Retina (tissue), 1 donor: ENCODE results near the gene DLGAP1.
"Not testable (repeated sequence)": the region's sequence is repeated elsewhere in the genome, so short reads cannot be mapped to it uniquely, and the experiment has no call there.

Experiments
- DNase-seq: peaks from one replicate; pipeline ENCODE4 v3.0.0-alpha.2; 2016

Gene DLGAP1

GRCh38 chr18:3480827-3481573 lies 974.1 kb downstream of the DLGAP1 start:
- DNase-seq, result no peak

- no peak for DNase-seq
Observed at GRCh38 chr18:3479978-3480509, 975.1 kb downstream of the DLGAP1 start.

- no peak for DNase-seq
Observed at GRCh38 chr18:3478262-3478978, 976.7 kb downstream of the DLGAP1 start.

GRCh38 chr18:3472681-3473544 lies 982.2 kb downstream of the DLGAP1 start:
- no peak for DNase-seq

GRCh38 chr18:3472121-3472520 lies 983.0 kb downstream of the DLGAP1 start:
- not testable (repeated sequence) for DNase-seq

GRCh38 chr18:3471141-3471648 lies 983.9 kb downstream of the DLGAP1 start:
- DNase-seq, result no peak

GRCh38 chr18:3468833-3469232 lies 986.3 kb downstream of the DLGAP1 start:
- no peak for DNase-seq

GRCh38 chr18:3468066-3468705 lies 986.9 kb downstream of the DLGAP1 start:
- DNase-seq, result no peak

- no peak for DNase-seq
Observed at GRCh38 chr18:3466872-3467271, 988.2 kb downstream of the DLGAP1 start.

- no peak for DNase-seq
Observed at GRCh38 chr18:3466045-3466444, 989.1 kb downstream of the DLGAP1 start.

GRCh38 chr18:3463051-3463450 lies 992.1 kb downstream of the DLGAP1 start:
- no peak for DNase-seq

GRCh38 chr18:3461704-3462103 lies 993.4 kb downstream of the DLGAP1 start:
- DNase-seq, result no peak

- no peak for DNase-seq
Observed at GRCh38 chr18:3460823-3461398, 994.2 kb downstream of the DLGAP1 start.

- DNase-seq, result no peak
Observed at GRCh38 chr18:3458952-3459853, 995.9 kb downstream of the DLGAP1 start.

- DNase-seq, result no peak
Observed at GRCh38 chr18:3458378-3458777, 996.7 kb downstream of the DLGAP1 start.

GRCh38 chr18:3457261-3457724 lies 997.8 kb downstream of the DLGAP1 start:
- DNase-seq, result no peak

GRCh38 chr18:3456686-3457069 lies 998.4 kb downstream of the DLGAP1 start:
- no peak for DNase-seq

GRCh38 chr18:3455907-3456685 lies 999.0 kb downstream of the DLGAP1 start:
- DNase-seq, result no peak

GRCh38 chr18:3455090-3455635 lies 999.9 kb downstream of the DLGAP1 start:
- no peak for DNase-seq
